Stimulated activated CD4-positive, alpha-beta T cell treated with anti-CD3 and anti-CD28 coated beads, Interleukin-1b, Interleukin-23, amount 100 ng/mL, for 24 hours (primary cell): ENCODE measurements around the gene TXNDC11.

Experiments
- DNase-seq, 4 experiments: peaks; one replicate each; pipeline ENCODE4 v3.0.0-alpha.2; 2020; ENCODE audit warnings: low read depth in 4 of 4, low spot score in 1 of 4

Gene TXNDC11

DNA sequence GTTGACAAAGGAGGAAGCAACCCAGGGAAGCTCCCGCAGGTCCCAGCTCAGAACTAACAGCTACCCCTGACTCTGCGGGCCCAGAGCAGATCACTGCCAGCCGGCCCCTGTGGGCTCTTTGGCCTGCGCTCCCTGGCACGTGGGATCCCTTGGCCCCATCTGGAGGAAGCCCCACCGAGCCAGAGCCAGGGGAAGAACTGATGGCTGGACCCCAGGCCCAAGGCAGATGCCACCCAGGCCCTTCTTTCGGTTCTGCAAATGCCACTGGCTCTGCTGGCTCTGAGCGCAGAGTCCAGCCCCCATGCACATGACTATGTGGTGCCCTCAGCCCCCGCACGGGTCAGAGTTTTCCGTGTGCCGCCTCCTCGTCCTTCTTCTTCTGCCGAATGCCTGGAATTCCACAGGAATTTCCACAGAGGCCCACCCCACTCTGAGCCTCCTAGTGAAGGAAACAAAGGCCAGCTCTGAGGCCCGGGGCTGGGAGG is 110.2 kb downstream of the TXNDC11 start:
- DNase-seq, result no peak

GRCh38 chr16:11631214-11631613 is 111.4 kb downstream of the TXNDC11 start:
- DNase-seq, result no peak

DNA sequence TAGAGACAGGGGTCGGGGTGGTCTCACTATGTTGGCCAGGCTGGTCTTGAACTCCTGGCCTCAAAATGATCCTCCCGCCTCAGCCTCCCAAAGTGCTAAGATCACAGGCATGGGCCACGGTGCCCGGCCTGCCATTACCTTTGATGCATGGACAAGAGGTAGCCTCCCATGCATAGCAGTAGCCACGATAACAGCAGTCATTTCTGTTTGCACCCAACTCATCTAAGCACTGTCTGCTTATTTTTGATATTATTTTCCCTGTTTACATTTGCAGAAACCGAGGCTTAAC is 111.9 kb downstream of the TXNDC11 start:
- no peak for DNase-seq

GRCh38 chr16:11630046-11630767 is 112.5 kb downstream of the TXNDC11 start:
- DNase-seq, result no peak
